ENCODE results near the gene CYLD. TPM values are rescaled to one million over a fixed set of nuclear protein-coding genes. Genes with fewer than 3 reads are reported as not detected.

Gene CYLD
- total RNA-seq, 1 donor = 61.9 TPM

- Histone ChIP-seq H3K9me3 (ENCODE audit: low read depth, low read length) (no peaks in the 10 kb centered on the region), H3K4me3 (ENCODE audit: insufficient read depth, low read length) (no peak overlapping the region), H3K4me1 (ENCODE audit: insufficient read depth, low read length) (peaks cover 28% of the 10 kb centered on the region), H3K4me2 (ENCODE audit: insufficient read depth, low read length) (no peak overlapping the region), H4K20me1 (ENCODE audit: insufficient read depth, low read length) (peaks cover 6% of the 10 kb centered on the region), H3K79me2 (ENCODE audit: insufficient read depth, low read length) (peaks cover 52% of the 10 kb centered on the region), H2AFZ (ENCODE audit: low read length) (no peak overlapping the region), H3K27ac (ENCODE audit: low read depth, low read length) (no peak overlapping the region), H3K27me3 (ENCODE audit: insufficient read depth, low read length) (no peaks in the 10 kb centered on the region), H3K36me3 (ENCODE audit: insufficient read depth, low read length) (peaks cover 25% of the 10 kb centered on the region)
- TF ChIP-seq, protein P1, sequence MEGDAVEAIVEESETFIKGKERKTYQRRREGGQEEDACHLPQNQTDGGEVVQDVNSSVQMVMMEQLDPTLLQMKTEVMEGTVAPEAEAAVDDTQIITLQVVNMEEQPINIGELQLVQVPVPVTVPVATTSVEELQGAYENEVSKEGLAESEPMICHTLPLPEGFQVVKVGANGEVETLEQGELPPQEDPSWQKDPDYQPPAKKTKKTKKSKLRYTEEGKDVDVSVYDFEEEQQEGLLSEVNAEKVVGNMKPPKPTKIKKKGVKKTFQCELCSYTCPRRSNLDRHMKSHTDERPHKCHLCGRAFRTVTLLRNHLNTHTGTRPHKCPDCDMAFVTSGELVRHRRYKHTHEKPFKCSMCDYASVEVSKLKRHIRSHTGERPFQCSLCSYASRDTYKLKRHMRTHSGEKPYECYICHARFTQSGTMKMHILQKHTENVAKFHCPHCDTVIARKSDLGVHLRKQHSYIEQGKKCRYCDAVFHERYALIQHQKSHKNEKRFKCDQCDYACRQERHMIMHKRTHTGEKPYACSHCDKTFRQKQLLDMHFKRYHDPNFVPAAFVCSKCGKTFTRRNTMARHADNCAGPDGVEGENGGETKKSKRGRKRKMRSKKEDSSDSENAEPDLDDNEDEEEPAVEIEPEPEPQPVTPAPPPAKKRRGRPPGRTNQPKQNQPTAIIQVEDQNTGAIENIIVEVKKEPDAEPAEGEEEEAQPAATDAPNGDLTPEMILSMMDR (IDR thresholded peaks at IDR 0.05; ENCODE audit: extremely low read depth, low read depth, low read length) = peak; percentile 34
- no peak for DNase-seq (ENCODE audit: insufficient read length, low spot score, missing footprints)
Observed at GRCh38 chr16:50747207-50747956, 5.5 kb downstream of the CYLD start.

- Histone ChIP-seq H3K4me2 (ENCODE audit: insufficient read depth, low read length) (no peak overlapping the region), H3K4me3 (ENCODE audit: insufficient read depth, low read length) (no peak overlapping the region), H3K79me2 (ENCODE audit: insufficient read depth, low read length) (peaks cover 40% of the 10 kb centered on the region), H3K9me3 (ENCODE audit: low read depth, low read length) (no peaks in the 10 kb centered on the region), H2AFZ (ENCODE audit: low read length) (no peak overlapping the region), H4K20me1 (ENCODE audit: insufficient read depth, low read length) (no peaks in the 10 kb centered on the region), H3K27me3 (ENCODE audit: insufficient read depth, low read length) (no peaks in the 10 kb centered on the region), H3K4me1 (ENCODE audit: insufficient read depth, low read length) (no peaks in the 10 kb centered on the region), H3K36me3 (ENCODE audit: insufficient read depth, low read length) (peaks cover 30% of the 10 kb centered on the region), H3K27ac (ENCODE audit: low read depth, low read length) (no peak overlapping the region)
- DNase-seq (ENCODE audit: insufficient read length, low spot score, missing footprints) = no peak
- TF ChIP-seq, protein P1 (IDR thresholded peaks at IDR 0.05; ENCODE audit: extremely low read depth, low read depth, low read length) = no peak
Observed at GRCh38 chr16:50751528-50751927, 9.6 kb downstream of the CYLD start.

- no peak overlapping the region for H3K27ac ChIP-seq (ENCODE audit: low read depth, low read length)
- no peak overlapping the region for H3K4me3 ChIP-seq (ENCODE audit: insufficient read depth, low read length)
- TF ChIP-seq, protein P1 (IDR thresholded peaks at IDR 0.05; ENCODE audit: extremely low read depth, low read depth, low read length) = no peak
- H3K36me3 ChIP-seq (ENCODE audit: insufficient read depth, low read length) = peaks cover 31% of the 10 kb centered on the region
- H3K9me3 ChIP-seq (ENCODE audit: low read depth, low read length) = no peaks in the 10 kb centered on the region
- no peaks in the 10 kb centered on the region for H3K4me1 ChIP-seq (ENCODE audit: insufficient read depth, low read length)
- H3K4me2 ChIP-seq (ENCODE audit: insufficient read depth, low read length) = no peak overlapping the region
- DNase-seq (ENCODE audit: insufficient read length, low spot score, missing footprints) = no peak
- no peaks in the 10 kb centered on the region for H4K20me1 ChIP-seq (ENCODE audit: insufficient read depth, low read length)
- H2AFZ ChIP-seq (ENCODE audit: low read length) = no peak overlapping the region
- peaks cover 43% of the 10 kb centered on the region for H3K79me2 ChIP-seq (ENCODE audit: insufficient read depth, low read length)
- H3K27me3 ChIP-seq (ENCODE audit: insufficient read depth, low read length) = no peaks in the 10 kb centered on the region
Observed at GRCh38 chr16:50752471-50753235, 10.8 kb downstream of the CYLD start.

GRCh38 chr16:50756473-50756872, 14.6 kb downstream of the CYLD start:
- H3K36me3 ChIP-seq (ENCODE audit: insufficient read depth, low read length) = peaks cover 20% of the 10 kb centered on the region
- H2AFZ ChIP-seq (ENCODE audit: low read length) = no peak overlapping the region
- no peak overlapping the region for H3K27ac ChIP-seq (ENCODE audit: low read depth, low read length)
- no peak overlapping the region for H3K4me3 ChIP-seq (ENCODE audit: insufficient read depth, low read length)
- H3K4me1 ChIP-seq (ENCODE audit: insufficient read depth, low read length) = no peaks in the 10 kb centered on the region
- no peaks in the 10 kb centered on the region for H3K27me3 ChIP-seq (ENCODE audit: insufficient read depth, low read length)
- TF ChIP-seq, protein P1 (IDR thresholded peaks at IDR 0.05; ENCODE audit: extremely low read depth, low read depth, low read length) = no peak
- peaks cover 54% of the 10 kb centered on the region for H3K79me2 ChIP-seq (ENCODE audit: insufficient read depth, low read length)
- no peak for DNase-seq (ENCODE audit: insufficient read length, low spot score, missing footprints)
- no peaks in the 10 kb centered on the region for H4K20me1 ChIP-seq (ENCODE audit: insufficient read depth, low read length)
- H3K4me2 ChIP-seq (ENCODE audit: insufficient read depth, low read length) = no peak overlapping the region
- no peaks in the 10 kb centered on the region for H3K9me3 ChIP-seq (ENCODE audit: low read depth, low read length)

All from osteoblast (primary cell).